Mesenchymal stem cell (in vitro differentiated cells and primary cell): Measurements from ENCODE around the gene CHRNB1.
"Not testable (repeated sequence)": the region's sequence is repeated elsewhere in the genome, so short reads cannot be mapped to it uniquely, and the experiment has no call there.

Experiments used
- DNase-seq: peaks from one replicate; pipeline ENCODE4 v3.0.0-alpha.2; 2013
- H2AFZ ChIP-seq: one replicate; pipeline ENCODE4 v1.6.1; 2013; ENCODE audit warnings: low read depth, mild to moderate bottlenecking, control low read depth, inconsistent platforms, low read length, moderate library complexity
- H2AK5ac ChIP-seq: 2 replicates; pipeline ENCODE4 v1.6.1; 2013; ENCODE audit warnings: low read length, moderate library complexity, mild to moderate bottlenecking, inconsistent platforms; ENCODE audit not compliant: severe bottlenecking
- H2BK120ac ChIP-seq: one replicate; pipeline ENCODE4 v1.6.1; 2013; ENCODE audit warnings: low read depth, mild to moderate bottlenecking, inconsistent platforms, low read length, moderate library complexity
- H2BK12ac ChIP-seq, 2 experiments: one replicate each; pipeline ENCODE4 v1.6.1; 2013; ENCODE audit warnings: inconsistent platforms in 2 of 2, low read length in 2 of 2, mild to moderate bottlenecking in 2 of 2, moderate library complexity in 2 of 2, control low read depth in 1 of 2
- H2BK15ac ChIP-seq: one replicate; pipeline ENCODE4 v1.6.1; 2013; ENCODE audit warnings: mild to moderate bottlenecking, low read depth, inconsistent platforms; ENCODE audit not compliant: poor library complexity, severe bottlenecking
- H2BK5ac ChIP-seq: 2 replicates; pipeline ENCODE4 v1.6.1; 2013; ENCODE audit warnings: low read depth, mild to moderate bottlenecking, low read length, control low read depth, inconsistent platforms; ENCODE audit not compliant: poor library complexity, severe bottlenecking
- H3K14ac ChIP-seq, 2 experiments: one replicate each; pipeline ENCODE4 v1.6.1; 2013; ENCODE audit warnings: inconsistent platforms in 2 of 2, low read length in 2 of 2, control low read depth in 1 of 2, mild to moderate bottlenecking in 1 of 2, moderate library complexity in 1 of 2
- H3K18ac ChIP-seq, 2 experiments: one replicate each; pipeline ENCODE4 v1.6.1; 2013; ENCODE audit warnings: inconsistent platforms in 2 of 2, low read length in 2 of 2, control low read depth in 1 of 2, low read depth in 1 of 2, mild to moderate bottlenecking in 1 of 2
- H3K23ac ChIP-seq, 2 experiments: one replicate each; pipeline ENCODE4 v1.6.1; 2013; ENCODE audit warnings: inconsistent platforms in 2 of 2, low read length in 2 of 2, mild to moderate bottlenecking in 2 of 2, moderate library complexity in 2 of 2, control low read depth in 1 of 2
- H3K27ac ChIP-seq: 2 replicates; pipeline ENCODE4 v1.5.1; 2013; ENCODE audit warnings: mild to moderate bottlenecking, moderate library complexity, low read length, control low read depth, inconsistent platforms; ENCODE audit not compliant: poor library complexity, severe bottlenecking
- H3K27me3 ChIP-seq, 2 experiments: 2 replicates each; pipeline versions ENCODE4 v1.6.1 to v1.7.0; 2013; ENCODE audit warnings: low read length in 2 of 2, mild to moderate bottlenecking in 2 of 2, moderate library complexity in 2 of 2, control low read depth in 1 of 2, inconsistent platforms in 1 of 2; ENCODE audit not compliant: control insufficient read depth in 1 of 2, insufficient read depth in 1 of 2
- H3K36me3 ChIP-seq, 2 experiments: 2 replicates each; pipeline versions ENCODE4 v1.6.1 to v1.7.0; 2013; ENCODE audit warnings: low read length in 2 of 2, control low read depth in 1 of 2, inconsistent platforms in 1 of 2, low read depth in 1 of 2, mild to moderate bottlenecking in 1 of 2; ENCODE audit not compliant: insufficient read depth in 2 of 2, control insufficient read depth in 1 of 2
- H3K4ac ChIP-seq, 2 experiments: one replicate each; pipeline ENCODE4 v1.6.1; 2013; ENCODE audit warnings: inconsistent platforms in 2 of 2, low read length in 2 of 2, mild to moderate bottlenecking in 2 of 2, moderate library complexity in 2 of 2, control low read depth in 1 of 2, low read depth in 1 of 2
- H3K4me1 ChIP-seq: 2 replicates; pipeline ENCODE4 v1.6.1; 2013; ENCODE audit warnings: low read depth, low read length, control low read depth; ENCODE audit not compliant: control insufficient read depth, insufficient read depth
- H3K4me2 ChIP-seq: 2 replicates; pipeline ENCODE4 v1.6.1; 2013; ENCODE audit warnings: low read length, mild to moderate bottlenecking, inconsistent platforms; ENCODE audit not compliant: poor library complexity, severe bottlenecking
- H3K4me3 ChIP-seq, 2 experiments: 2 replicates each; pipeline versions ENCODE4 v1.5.1 to v1.7.0; 2013; ENCODE audit warnings: low read length in 2 of 2, mild to moderate bottlenecking in 2 of 2, control low read depth in 1 of 2, low read depth in 1 of 2; ENCODE audit not compliant: insufficient read depth in 1 of 2
- H3K79me1 ChIP-seq: replicated peaks from 2 replicates; pipeline ENCODE4 v1.6.1; 2013; ENCODE audit warnings: mild to moderate bottlenecking, control low read depth, low read length, inconsistent platforms; ENCODE audit not compliant: poor library complexity, severe bottlenecking
- H3K9ac ChIP-seq: 2 replicates; pipeline ENCODE4 v1.7.0; 2013; ENCODE audit warnings: mild to moderate bottlenecking, low read length, moderate library complexity
- H3K9me3 ChIP-seq: 2 replicates; pipeline ENCODE4 v1.7.0; 2013; ENCODE audit warnings: mild to moderate bottlenecking, low read length; ENCODE audit not compliant: control insufficient read depth
- H4K8ac ChIP-seq: one replicate; pipeline ENCODE4 v1.6.1; 2013; ENCODE audit warnings: inconsistent platforms, mild to moderate bottlenecking, low read length, moderate library complexity
- H4K91ac ChIP-seq: one replicate; pipeline ENCODE4 v1.6.1; 2013; ENCODE audit warnings: mild to moderate bottlenecking, low read length, inconsistent platforms
- WGBS: methylation state at CpG from one replicate; pipeline ENCODE4 v1.1.7; 2013; ENCODE audit warnings: mixed read lengths; 5-methylcytosine and 5-hydroxymethylcytosine counted together

CHRNB1 gene

GRCh38 chr17:7479213-7480088 is 34.6 kb downstream of the CHRNB1 start, which contains the start of gene ZBTB4:
Gene ZBTB4 (minus strand): TSS chr17:7479631. CDS start chr17:7466801, 12,830 bp downstream.
- Histone ChIP-seq H4K8ac (peak within 1 kb of the TSS; percentile 100), H3K23ac (peak within 1 kb of the TSS in 1 of 2 experiments; percentile 99), H3K9me3 (no peaks in the 10 kb centered on the region), H3K27me3 (no peaks in the 10 kb centered on the region), H3K79me1 (peaks cover 4% of the 10 kb centered on the region), H2BK120ac (peak within 1 kb of the TSS; percentile 98), H3K4me2 (peak within 1 kb of the TSS; percentile 91), H2BK15ac (peak within 1 kb of the TSS; percentile 98), H3K4ac (peak within 1 kb of the TSS; percentile 98 to 100), H4K91ac (peak within 1 kb of the TSS; percentile 100), H3K9ac (peak within 1 kb of the TSS; percentile 96), H2BK12ac (peak within 1 kb of the TSS; percentile 89 to 94), H3K4me3 (peak within 1 kb of the TSS; percentile 89 to 90), H2AFZ (peak within 1 kb of the TSS; percentile 75), H2AK5ac (peak within 1 kb of the TSS; percentile 71), H3K18ac (peak within 1 kb of the TSS; percentile 98 to 100), H3K27ac (peak within 1 kb of the TSS; percentile 86), H3K36me3 (peaks cover 0 to 5% of the 10 kb centered on the region in 2 experiments), H2BK5ac (peak within 1 kb of the TSS; percentile 98), H3K14ac (peak within 1 kb of the TSS; percentile 96 to 99), H3K4me1 (peaks cover 44% of the 10 kb centered on the region)
- WGBS = under 1% methylated on average over 58 of the region's 92 CpGs
- DNase-seq = peak; percentile 65

DNA sequence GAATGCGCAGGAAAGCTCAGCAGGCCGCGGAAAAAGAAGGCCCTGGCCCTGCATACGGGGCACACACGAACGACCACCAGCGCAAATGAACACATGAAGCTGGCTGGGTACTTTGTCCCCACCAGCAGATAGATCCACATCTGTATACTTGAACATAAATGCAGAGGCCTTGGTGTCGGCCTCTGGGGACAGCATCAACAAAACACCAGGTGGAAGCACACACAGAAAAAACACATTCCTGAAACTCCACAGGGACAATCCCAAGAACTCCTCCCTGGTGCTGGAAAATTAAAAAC is 35.2 kb downstream of the CHRNB1 start:
- Histone ChIP-seq H3K23ac (peak overlapping the region in 1 of 2 experiments; percentile 46), H2AK5ac (peak overlapping the region; percentile 16), H3K27me3 (no peaks in the 10 kb centered on the region), H3K79me1 (peaks cover 4% of the 10 kb centered on the region), H3K18ac (peak overlapping the region; percentile 97 to 100), H3K4me2 (peak overlapping the region; percentile 56), H3K4ac (peak overlapping the region; percentile 98 to 100), H3K9ac (peak overlapping the region; percentile 96), H3K4me1 (peaks cover 44% of the 10 kb centered on the region), H2AFZ (no peak overlapping the region), H2BK5ac (peak overlapping the region; percentile 93), H3K9me3 (no peaks in the 10 kb centered on the region), H3K4me3 (peak overlapping the region; percentile 87 to 89), H3K27ac (peak overlapping the region; percentile 80), H2BK15ac (peak overlapping the region; percentile 98), H2BK12ac (peak overlapping the region; percentile 70 to 71), H4K8ac (peak overlapping the region; percentile 100), H4K91ac (peak overlapping the region; percentile 100), H3K36me3 (peaks cover 0 to 5% of the 10 kb centered on the region in 2 experiments), H2BK120ac (peak overlapping the region; percentile 98), H3K14ac (peak overlapping the region; percentile 96 to 99)
- WGBS = 5% methylated on average over 7 of the region's 8 CpGs
- DNase-seq = no peak

- H3K36me3 ChIP-seq, DNase-seq, H3K79me1 ChIP-seq, H3K9me3 ChIP-seq, H2AFZ ChIP-seq, H3K27me3 ChIP-seq, H3K23ac ChIP-seq, H3K14ac ChIP-seq, H2BK15ac ChIP-seq, H2BK5ac ChIP-seq, H3K4me2 ChIP-seq: not testable (repeated sequence)
- peaks cover 42% of the 10 kb centered on the region for H3K4me1 ChIP-seq
- peak within 1 kb of the TSS; percentile 80 for H3K27ac ChIP-seq
- H4K8ac ChIP-seq = peak within 1 kb of the TSS; percentile 100
- 100% methylated on average over 2 of the region's 4 CpGs for WGBS
- H3K4ac ChIP-seq = peak within 1 kb of the TSS; percentile 75 to 98
- H3K9ac ChIP-seq = peak within 1 kb of the TSS; percentile 96
- H3K4me3 ChIP-seq = peak within 1 kb of the TSS in 1 of 2 experiments; percentile 87
- peak within 1 kb of the TSS; percentile 55 for H2BK120ac ChIP-seq
- H4K91ac ChIP-seq = peak within 1 kb of the TSS; percentile 100
- H3K18ac ChIP-seq = peak within 1 kb of the TSS; percentile 35 to 100
- H2AK5ac ChIP-seq = peak within 1 kb of the TSS; percentile 88
- peak within 1 kb of the TSS in 1 of 2 experiments; percentile 14 for H2BK12ac ChIP-seq
These were observed 36.4 kb downstream of the CHRNB1 start, which contains the start of gene SLC35G6 for GRCh38 chr17:7481275-7481674. Gene SLC35G6 (plus strand): TSS chr17:7481446. CDS start chr17:7481517, 71 bp downstream.
